Amygdala (tissue), 56 donors: ENCODE measurements around the gene SLC30A7.

Experiments used
- DNase-seq, 56 donors: peaks; one replicate each; lab custom pipeline; 2025; lab: John Stamatoyannopoulos, UW

The SLC30A7 gene

GRCh38 chr1:100969327-100969726, 73.4 kb downstream of the SLC30A7 start:
- DNase-seq: no peak

- DNase-seq: no peak
Observed at GRCh38 chr1:100971021-100971420, 75.1 kb downstream of the SLC30A7 start.

DNA sequence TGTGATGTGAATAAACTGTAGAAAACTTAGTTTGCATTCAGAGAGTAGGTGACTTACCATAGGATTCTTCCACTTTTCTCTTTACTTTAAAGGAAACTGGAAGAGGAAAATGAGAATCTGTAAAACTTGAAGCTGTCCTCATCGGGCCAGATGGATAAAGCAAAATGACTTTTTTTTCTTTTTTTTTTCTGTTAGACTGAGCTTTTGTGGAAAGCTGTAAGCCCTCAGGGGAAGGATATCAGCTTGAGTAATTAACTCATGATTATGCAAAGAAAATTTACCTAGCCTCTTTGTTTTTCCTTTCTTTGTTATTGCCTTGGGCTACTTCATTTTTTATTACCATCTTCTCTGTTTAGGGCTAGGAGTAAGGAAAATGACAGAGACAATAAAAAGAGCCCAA, 76.3 kb downstream of the SLC30A7 start:
- DNase-seq: no peak

DNA sequence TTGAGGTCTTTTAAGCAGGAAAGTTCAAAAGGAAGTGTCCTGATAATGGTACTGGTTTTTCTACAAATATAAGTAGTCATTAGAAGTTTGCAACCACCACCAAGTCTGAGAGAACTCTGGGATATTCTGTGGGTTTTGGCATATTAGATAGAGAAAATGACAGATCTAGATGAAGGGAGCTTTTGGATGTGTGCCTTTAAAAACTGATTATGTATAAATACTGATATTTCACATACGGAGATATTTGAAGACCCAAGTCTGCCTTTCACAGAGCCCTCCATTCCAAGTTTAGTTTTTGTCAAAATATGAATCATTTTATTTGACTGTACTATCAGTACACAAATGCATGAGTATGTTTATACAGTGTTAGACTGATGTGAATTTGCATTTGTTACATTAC, 81.0 kb downstream of the SLC30A7 start:
- DNase-seq: no peak

- no peak for DNase-seq
Observed at GRCh38 chr1:100979631-100980030, 83.7 kb downstream of the SLC30A7 start.

DNA sequence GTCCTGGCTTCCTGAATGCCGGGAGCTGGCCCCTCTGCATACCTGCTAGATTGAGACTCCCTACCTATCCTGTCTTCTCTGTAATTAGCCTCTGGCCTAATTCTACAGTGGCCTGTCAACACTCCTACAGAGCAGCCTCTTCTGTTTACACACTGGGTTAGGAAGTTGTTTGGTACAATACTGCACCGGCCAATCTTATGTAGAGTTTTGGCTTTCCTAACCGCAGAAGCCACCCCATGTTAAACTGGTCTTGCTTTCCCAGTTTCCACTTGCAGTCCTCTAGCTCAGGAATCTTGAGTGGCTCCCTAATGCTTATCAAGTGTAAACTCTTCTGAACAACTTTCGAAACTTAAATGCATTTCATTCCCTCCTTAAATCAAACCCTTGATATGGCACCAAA, 86.9 kb downstream of the SLC30A7 start:
- no peak for DNase-seq

DNA sequence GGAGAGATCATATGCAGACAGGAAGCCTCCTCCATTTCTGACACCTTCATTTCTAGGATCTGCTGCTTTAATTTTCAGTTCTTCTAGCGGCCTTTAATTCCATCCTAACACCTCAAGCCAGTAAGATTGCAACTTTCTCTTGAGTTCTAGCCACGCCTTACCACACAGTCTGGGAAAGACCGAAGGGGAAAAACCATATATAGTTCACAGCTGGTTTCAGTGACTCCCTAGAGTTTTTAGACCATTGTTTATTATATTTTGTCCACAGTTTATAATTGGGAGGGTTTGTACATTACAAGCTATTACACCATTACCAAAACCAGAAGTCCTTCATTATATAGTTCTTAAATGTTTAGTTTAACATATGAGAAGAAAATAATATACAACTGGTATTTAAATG, 92.2 kb downstream of the SLC30A7 start:
- DNase-seq: no peak

- no peak for DNase-seq
Observed at GRCh38 chr1:100989306-100990077, 93.6 kb downstream of the SLC30A7 start.

- DNase-seq: no peak
Observed at GRCh38 chr1:100995198-100995988, 99.5 kb downstream of the SLC30A7 start.

- DNase-seq: no peak
Observed at GRCh38 chr1:100998426-100998825, 102.5 kb downstream of the SLC30A7 start.

DNA sequence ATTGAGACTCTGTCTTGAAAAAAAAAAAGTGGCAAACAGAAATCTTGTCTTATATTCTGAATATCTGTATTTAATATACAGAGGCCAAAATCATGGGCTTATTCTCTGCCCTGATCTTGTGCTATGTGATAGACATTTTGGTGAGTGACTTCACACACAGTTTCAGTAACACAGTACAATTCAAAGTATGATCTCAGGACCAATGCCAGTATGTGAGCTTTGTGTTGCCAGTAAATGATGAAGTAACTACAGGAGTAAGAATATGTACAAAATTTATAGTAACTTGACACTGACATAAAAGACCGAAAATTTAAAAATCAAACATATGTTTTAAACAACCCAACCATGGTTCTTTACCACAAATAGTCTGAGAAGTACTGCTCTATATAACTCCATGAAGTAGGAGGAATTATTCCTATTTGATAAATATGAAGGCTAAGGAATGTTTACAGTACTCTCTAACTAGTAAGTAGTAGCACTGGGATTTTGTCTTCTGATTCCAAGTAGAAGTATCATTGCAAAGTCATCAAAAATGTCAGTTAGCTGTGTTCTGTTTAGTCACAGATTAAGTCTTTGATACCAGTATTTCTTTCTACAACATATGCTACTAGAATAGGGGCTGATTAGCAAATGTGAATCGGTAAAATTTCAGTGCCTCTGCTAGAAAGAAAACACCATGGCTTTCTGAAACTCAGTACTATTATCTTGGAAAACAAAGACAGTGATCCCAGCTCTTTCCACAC, 104.4 kb downstream of the SLC30A7 start:
- DNase-seq: no peak

DNA sequence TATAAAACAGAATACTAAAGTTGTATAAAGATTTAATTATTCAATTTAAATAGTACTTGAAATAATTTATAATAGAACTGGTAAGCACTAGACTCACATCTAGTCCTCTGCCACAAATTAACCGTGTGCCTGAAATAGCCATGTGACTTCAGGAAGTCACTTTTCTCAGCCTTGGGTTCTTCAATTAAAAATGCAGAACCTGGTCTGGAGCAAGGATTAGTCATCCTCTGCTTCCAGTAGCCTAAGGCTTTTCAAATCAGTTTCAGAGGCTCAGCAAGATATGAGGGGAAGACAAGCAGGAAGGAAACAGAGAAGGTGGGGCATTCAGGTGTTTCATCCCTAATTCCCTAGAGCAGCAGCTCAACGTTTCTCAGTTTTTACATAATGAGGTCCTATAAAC, 106.7 kb downstream of the SLC30A7 start:
- no peak for DNase-seq

DNA sequence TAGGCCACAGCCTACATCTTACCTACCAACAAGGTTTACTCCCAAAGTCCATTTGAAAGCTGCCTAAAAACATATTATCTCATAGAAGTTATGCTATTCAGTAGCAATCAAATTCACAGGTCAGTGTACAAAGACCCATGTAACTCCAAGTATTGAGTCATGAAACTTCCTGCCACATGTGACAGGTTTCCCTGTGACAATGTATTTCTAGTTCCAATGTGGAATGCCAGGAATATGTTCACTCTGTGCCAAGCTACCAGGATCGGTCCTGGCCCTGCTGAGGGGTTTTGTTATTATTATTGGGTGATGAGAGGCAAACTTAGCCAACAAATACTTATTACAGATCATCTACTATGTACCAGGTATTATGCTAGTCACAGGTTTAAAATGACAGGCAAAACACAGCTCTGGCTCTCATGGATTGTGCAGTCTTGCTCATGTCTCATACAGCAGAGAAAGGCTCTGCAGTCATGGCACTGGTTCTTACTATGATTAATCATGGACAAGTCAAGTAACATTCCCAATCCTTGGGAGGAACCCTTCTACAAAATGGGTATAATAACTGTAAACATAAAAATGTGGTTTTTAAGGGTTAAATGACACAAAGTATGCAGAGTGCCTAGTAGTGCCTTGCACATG, 107.2 kb downstream of the SLC30A7 start:
- no peak for DNase-seq

DNA sequence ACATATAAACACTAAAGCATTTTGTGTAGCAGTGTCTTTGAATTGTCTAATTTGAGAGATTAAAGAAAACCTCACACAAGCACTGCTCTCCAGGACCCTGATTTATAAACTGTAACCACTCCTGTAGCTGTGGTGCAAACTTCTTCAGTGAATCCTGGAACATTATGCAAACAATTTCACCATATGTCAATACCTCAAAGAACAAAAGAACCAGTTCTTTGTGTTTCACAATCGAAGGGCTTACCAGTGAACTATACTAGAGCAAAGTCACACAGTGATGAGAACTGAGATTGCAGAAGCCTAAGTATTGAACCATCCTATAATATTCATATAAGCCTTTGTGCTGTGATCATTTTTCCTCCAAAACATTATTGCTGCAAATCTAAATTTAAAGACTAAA, 108.2 kb downstream of the SLC30A7 start:
- no peak for DNase-seq

DNA sequence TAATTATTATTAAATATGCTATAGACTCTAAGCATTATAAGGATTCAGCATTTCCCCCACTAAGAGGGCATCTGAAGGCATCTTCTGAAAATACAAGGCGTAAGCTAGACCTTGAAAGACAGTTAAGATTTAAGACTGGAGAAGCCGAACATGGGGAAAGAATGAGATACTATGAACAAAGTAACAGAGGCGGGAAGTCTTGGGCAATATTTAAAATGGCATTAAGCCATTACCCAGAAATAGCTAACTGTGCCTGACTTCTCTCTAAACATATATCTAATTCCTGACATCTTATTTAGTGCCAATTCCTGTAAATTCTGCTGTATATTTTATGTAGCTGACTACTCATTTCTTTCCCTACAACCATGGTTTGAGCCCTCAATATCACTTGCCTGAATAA, 108.8 kb downstream of the SLC30A7 start:
- no peak for DNase-seq

DNA sequence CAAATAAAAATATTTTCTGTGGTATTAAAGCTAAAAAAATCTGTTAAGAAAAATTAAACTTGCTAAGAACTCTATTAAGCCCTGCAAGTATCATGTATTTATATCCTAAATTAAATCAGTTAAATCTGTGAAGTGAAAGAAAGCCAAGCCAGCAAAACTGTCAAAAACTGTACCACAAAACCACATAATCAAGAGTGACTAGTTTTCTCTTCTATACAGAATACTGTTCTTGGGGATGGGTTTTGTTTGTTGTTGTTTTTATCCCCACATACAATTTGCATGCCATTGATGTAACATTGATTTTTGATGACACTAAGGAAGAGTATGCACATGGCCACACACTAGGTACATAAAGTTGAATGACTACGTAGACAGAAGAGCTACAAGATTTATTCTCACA, 109.3 kb downstream of the SLC30A7 start:
- no peak for DNase-seq

DNA sequence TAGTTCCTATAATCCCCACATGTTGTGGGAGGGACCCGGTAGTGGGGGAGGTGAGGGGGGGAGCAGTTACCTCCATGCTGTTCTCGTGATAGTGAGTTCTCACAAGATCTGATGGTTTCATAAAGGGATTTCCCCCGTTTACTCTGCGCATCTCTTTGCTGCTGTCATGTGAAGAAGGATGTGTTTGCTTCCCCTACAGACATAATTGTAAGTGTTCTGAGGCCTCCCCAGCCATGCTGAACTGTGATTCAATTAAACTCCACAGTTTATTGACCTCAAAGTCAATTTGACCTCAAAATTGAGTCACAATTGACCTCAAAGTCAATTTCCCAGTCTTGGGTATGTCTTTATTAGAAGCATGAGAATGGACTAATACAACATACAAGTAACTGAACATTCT, 110.0 kb downstream of the SLC30A7 start:
- no peak for DNase-seq

- no peak for DNase-seq
Observed at GRCh38 chr1:101006553-101006952, 110.7 kb downstream of the SLC30A7 start.

GRCh38 chr1:101008229-101008834, 112.4 kb downstream of the SLC30A7 start:
- DNase-seq: no peak

- DNase-seq: no peak
Observed at GRCh38 chr1:101013776-101014175, 117.9 kb downstream of the SLC30A7 start.
